Astrocyte (in vitro differentiated cells and primary cell): Measurements from ENCODE around the gene LGALS3BP.

Experiments used
- EZH2 ChIP-seq: IDR thresholded peaks from 2 replicates; pipeline ENCODE4 v1.6.1; 2012; ENCODE audit warnings: mild to moderate bottlenecking, low read length, inconsistent platforms; ENCODE audit not compliant: insufficient read depth
- TF ChIP-seq, protein P1 (sequence below): IDR thresholded peaks from 2 replicates; pipeline ENCODE4 v1.5.1; 2011; ENCODE audit warnings: low read depth, mild to moderate bottlenecking, inconsistent platforms, low read length, moderate library complexity; ENCODE audit not compliant: insufficient read depth

DNA sequence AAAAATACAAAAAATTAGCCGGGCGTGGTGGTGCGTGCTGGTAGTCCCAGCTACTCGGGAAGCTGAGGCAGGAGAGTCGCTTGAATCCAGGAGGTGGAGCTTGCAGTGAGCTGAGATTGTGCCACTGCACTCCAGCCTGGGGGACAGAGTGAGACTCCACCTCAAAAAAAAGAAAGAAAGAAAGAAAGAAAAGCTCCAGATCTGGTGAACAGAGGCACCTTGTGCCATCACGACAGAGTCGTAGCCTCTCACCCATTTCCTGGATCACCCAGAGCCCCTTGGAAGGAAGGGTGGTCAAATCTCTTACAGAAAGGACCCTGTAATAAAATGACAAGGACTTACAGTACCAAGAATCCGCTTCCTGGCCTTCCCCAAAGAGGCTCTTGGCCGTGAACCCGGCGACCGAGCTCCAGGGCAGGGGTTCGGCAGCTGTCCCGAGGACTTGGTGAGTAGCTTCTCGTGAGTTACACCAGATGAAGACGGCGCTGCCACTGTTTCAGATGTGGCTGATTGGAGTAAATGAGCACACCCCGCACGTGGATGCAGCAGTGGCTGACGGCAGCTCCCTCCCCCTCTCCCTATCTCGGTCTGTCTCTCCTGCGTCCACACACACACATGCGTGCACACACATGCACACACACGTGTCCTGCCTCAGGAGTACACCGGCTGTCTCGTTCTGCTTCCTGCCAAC is 13.5 kb downstream of the LGALS3BP start:
- TF ChIP-seq, protein P1, sequence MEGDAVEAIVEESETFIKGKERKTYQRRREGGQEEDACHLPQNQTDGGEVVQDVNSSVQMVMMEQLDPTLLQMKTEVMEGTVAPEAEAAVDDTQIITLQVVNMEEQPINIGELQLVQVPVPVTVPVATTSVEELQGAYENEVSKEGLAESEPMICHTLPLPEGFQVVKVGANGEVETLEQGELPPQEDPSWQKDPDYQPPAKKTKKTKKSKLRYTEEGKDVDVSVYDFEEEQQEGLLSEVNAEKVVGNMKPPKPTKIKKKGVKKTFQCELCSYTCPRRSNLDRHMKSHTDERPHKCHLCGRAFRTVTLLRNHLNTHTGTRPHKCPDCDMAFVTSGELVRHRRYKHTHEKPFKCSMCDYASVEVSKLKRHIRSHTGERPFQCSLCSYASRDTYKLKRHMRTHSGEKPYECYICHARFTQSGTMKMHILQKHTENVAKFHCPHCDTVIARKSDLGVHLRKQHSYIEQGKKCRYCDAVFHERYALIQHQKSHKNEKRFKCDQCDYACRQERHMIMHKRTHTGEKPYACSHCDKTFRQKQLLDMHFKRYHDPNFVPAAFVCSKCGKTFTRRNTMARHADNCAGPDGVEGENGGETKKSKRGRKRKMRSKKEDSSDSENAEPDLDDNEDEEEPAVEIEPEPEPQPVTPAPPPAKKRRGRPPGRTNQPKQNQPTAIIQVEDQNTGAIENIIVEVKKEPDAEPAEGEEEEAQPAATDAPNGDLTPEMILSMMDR: no peak
- no peak for TF ChIP-seq EZH2
